NCI-H345 (cell line): ENCODE results near the gene ADAMTS14.
"Not testable (repeated sequence)": the region's sequence is repeated elsewhere in the genome, so short reads cannot be mapped to it uniquely, and the experiment has no call there.

Experiments used
- DNase-seq: peaks from one replicate; lab custom pipeline; 2025; lab: John Stamatoyannopoulos, UW

ADAMTS14 gene

GRCh38 chr10:70656489-70656888 is 15.8 kb upstream of the ADAMTS14 start:
- no peak for DNase-seq

GRCh38 chr10:70657041-70657440 is 15.3 kb upstream of the ADAMTS14 start:
- no peak for DNase-seq

- DNase-seq, result no peak
Measured at GRCh38 chr10:70658582-70659136, 13.6 kb upstream of the ADAMTS14 start.

GRCh38 chr10:70659306-70659705 is 13.0 kb upstream of the ADAMTS14 start:
- DNase-seq, result no peak

GRCh38 chr10:70660722-70661121 is 11.6 kb upstream of the ADAMTS14 start:
- no peak for DNase-seq

GRCh38 chr10:70661623-70662361 is 10.5 kb upstream of the ADAMTS14 start:
- no peak for DNase-seq

- no peak for DNase-seq
Measured at GRCh38 chr10:70662362-70663220, 9.7 kb upstream of the ADAMTS14 start.

- DNase-seq, result not testable (repeated sequence)
Measured at GRCh38 chr10:70663458-70664409, 8.6 kb upstream of the ADAMTS14 start.

GRCh38 chr10:70664702-70665195 is 7.6 kb upstream of the ADAMTS14 start:
- DNase-seq, result peak; percentile 71

- no peak for DNase-seq
Measured at GRCh38 chr10:70666960-70667798, 5.1 kb upstream of the ADAMTS14 start.

GRCh38 chr10:70667818-70668217 is 4.5 kb upstream of the ADAMTS14 start:
- not testable (repeated sequence) for DNase-seq

- DNase-seq, result no peak
Measured at GRCh38 chr10:70668454-70668970, 3.8 kb upstream of the ADAMTS14 start.

- DNase-seq, result no peak
Measured at GRCh38 chr10:70669015-70669414, 3.3 kb upstream of the ADAMTS14 start.

- DNase-seq, result no peak
Measured at GRCh38 chr10:70669732-70670317, 2.5 kb upstream of the ADAMTS14 start.

GRCh38 chr10:70671619-70672164 is 614 bp upstream of the ADAMTS14 start:
- DNase-seq, result no peak

GRCh38 chr10:70673043-70673928 is 980 bp downstream of the ADAMTS14 start:
- no peak for DNase-seq

GRCh38 chr10:70673929-70674559 is 1.7 kb downstream of the ADAMTS14 start:
- peak; percentile 47 for DNase-seq
